GM18873 (cell line): ENCODE measurements around the gene SRCAP.
"Not testable (repeated sequence)": the region's sequence is repeated elsewhere in the genome, so short reads cannot be mapped to it uniquely, and the experiment has no call there.

ENCODE experiments used
- ATAC-seq: cut with Tn5 transposase; IDR thresholded peaks from one replicate; pipeline ENCODE4 v1.9.1; 2021; ENCODE audit warnings: mild to moderate bottlenecking, moderate library complexity, moderate number of reproducible peaks; ENCODE audit not compliant: unreplicated experiment, low FRiP score

The SRCAP gene

GRCh38 chr16:30663038-30663437, 35.9 kb upstream of the SRCAP start:
- ATAC-seq: no peak

GRCh38 chr16:30663820-30664219, 35.2 kb upstream of the SRCAP start:
- no peak for ATAC-seq

DNA sequence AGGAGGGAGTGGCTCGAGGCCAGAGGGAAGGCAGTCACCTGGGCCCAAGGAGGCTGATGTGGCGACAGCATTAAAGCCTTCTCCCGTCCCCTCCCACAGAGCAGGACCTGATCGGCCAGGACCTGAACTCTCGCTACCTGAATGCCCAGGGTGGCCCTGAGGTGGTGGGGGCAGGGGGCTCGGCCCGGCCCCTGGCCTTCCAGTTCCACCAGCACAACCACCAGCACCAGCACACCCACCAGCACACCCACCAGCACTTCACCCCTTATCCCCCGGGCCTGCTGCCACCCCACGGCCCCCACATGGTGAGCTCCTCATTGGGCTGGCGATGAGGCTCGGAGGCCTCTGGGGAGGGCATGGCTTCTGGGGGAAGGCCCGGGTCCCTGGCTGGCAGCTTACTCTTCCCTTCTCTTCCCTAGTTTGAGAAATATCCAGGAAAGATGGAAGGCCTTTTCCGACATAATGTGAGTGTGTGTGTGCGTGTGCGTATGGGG, 34.3 kb upstream of the SRCAP start:
- no peak for ATAC-seq

- no peak for ATAC-seq
Observed at GRCh38 chr16:30665155-30665829, 33.7 kb upstream of the SRCAP start.

DNA sequence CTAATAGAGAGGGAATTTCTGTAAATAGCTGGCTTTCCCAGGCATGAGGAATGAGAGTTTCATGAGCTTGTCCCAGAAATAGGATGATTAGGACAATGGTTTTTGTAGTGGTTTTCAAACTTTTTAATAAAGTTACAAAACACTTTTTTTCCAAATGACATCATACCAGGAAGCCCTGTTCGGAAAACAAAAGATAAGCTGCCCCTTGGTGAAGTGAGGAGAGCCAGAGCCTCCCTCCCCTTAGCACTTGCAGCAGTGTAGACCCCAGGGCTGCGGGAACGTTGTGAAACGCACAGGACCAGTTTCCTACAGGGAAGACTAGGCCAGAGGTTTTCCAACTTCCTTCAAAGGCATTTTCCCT, 33.2 kb upstream of the SRCAP start:
- ATAC-seq: no peak

DNA sequence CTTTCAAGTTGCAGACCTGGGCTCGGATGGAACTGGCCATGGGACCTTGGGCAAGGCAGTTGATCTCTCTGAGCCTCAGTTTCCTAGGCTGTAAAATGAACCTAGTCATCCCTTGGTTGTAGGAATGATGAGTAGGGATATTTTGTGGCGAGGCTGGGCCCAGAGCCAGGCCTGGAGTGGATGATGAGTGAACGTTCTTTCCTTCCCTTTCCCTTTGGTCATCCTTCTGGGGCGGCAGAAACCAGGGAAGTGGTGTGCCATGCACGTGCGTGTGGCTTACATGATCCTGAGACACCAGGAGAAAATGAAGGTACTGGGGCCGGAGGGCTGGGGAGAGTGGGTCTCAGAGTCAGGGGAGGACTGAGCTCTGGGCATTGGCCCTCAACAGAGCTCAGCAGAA, 32.3 kb upstream of the SRCAP start:
- no peak for ATAC-seq

DNA sequence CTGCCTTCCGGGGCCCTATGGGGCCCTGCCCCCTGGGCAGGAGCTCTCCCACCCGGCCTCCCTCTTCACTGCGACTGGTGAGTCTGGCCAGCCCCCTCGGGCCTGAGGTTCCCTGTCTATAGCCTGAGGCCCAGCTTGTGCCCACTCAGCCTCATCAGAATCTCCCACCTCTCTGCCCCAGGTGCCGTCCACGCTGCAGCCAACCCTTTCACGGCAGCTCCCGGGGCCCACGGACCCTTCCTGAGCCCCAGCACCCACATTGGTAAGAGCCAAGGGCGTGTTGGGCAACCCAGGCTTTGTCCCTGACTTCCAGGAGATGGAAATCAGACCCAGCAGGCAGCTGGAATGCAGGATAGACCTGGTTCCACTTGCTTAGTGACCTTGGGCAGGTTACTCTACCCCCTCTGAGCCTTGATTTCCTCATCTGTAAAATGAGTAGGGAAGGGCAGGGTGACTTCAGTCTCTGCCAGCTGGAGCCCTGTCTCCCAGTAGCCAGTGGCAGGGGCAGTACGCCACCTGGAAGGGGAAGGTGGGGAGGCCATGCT, 31.5 kb upstream of the SRCAP start:
- no peak for ATAC-seq

DNA sequence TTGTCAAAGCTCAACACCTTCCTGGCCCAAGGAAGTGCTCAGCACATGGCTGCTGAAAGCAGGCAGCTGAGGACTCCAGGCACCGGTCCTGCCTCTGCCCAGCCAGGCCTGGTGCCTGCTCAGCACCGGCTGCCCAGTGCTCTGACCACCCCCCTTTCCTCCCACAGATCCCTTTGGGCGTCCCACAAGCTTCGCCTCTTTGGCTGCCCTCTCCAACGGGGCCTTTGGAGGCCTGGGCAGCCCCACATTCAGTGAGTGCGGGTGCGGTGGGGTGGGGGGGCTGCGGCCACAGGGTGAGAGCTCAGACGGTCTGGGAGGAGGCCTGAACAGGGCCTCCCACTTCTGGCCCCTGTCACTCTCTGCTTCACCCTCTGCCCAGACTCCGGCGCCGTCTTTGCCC, 30.6 kb upstream of the SRCAP start:
- ATAC-seq: no peak

DNA sequence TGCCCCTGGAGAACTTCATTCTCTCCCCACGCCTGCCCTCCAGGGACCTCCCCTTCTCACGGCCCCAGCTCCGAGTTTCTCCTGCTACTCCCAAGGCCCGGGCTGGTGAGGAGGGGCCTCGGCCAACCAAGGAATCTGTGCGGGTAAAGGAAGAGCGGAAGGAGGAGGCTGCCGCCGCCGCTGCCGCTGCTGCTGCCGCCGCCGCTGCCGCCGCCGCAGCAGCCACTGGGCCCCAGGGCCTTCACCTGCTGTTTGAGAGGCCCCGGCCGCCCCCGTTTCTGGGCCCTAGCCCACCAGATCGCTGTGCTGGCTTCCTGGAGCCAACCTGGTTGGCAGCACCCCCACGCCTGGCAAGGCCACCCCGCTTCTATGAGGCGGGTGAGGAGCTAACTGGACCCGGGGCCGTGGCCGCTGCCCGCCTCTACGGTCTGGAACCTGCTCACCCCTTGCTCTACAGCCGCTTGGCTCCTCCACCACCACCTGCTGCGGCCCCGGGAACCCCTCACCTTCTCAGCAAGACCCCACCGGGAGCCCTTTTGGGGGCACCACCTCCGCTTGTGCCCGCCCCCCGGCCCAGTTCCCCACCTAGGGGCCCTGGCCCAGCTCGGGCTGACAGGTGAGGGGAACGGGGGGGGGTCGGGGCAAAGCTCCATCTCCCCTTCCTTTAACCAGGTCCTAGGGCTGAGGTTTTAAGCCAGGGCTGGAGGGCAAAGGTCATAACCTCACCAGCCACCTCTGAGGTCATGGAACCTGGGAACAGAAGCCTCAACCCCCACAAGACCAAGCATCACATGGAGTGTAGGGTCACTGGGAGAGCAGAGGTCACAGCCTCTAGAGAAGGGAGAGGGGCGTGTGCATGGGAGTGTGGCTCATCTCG, 29.7 kb upstream of the SRCAP start:
- ATAC-seq: no peak

DNA sequence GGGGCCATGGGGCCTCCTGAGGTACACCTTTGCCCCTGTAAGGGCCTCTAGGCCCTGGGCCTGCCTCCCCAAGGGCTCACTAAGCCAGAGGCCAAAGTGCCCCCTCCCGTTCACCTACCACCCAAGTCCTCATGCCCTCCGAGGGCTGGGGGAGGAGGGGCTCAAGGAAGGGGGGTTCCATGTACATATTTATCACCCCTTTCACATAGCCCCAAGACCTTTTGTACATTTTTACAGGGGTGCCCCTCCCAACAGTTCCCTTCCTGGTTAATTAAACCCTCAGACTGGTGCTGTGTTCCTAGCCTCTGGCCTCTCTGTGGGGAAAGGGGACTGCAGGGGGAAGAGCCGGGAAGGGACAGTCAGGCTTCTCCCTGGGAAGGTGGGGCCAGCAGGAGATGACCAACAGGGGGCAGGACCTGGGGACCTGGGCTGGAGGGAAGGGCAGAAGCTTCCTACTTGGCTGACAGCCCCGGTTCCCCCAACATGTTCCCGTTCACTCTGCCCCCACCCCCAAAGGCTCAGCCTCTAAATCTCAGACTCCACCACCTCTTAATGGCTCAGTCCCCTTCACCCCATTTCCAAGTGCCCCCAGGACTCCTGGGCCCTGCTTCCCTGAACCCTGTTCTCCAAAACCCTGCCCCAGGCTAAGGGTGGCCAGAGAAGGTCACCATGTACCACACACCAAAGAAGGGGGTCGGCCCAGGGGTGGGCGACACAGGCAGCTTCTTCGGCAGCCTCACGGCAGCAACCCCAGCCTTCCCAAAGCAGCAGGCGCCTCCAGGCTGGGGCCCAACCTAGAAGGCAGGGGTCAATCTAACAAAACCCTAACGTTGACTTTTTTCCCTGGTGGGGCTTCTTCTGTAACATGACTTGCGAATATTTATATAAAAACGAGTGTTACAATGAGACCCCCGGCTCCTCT, 28.8 kb upstream of the SRCAP start:
- no peak for ATAC-seq

- no peak for ATAC-seq
Observed at GRCh38 chr16:30675143-30675542, 23.8 kb upstream of the SRCAP start.

GRCh38 chr16:30677931-30678585, 20.9 kb upstream of the SRCAP start:
- no peak for ATAC-seq

DNA sequence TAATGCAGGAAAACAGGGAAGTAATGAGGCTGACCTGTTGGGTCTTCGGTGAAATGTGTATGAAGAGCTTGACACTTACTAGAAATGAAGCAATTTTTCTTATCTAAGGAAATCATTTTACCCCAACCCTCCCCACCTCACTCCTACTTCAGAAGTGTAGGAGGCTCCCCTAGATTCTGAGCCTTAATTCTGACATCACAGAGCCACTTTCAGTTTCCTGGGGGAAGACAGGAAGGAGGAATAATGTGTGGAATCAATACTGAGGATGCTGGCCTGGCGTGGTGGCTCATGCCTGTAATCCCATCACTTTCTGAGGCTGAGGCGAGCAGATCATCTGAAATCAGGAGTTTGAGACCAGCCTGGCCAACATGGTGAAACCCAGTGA, 20.4 kb upstream of the SRCAP start:
- no peak for ATAC-seq

DNA sequence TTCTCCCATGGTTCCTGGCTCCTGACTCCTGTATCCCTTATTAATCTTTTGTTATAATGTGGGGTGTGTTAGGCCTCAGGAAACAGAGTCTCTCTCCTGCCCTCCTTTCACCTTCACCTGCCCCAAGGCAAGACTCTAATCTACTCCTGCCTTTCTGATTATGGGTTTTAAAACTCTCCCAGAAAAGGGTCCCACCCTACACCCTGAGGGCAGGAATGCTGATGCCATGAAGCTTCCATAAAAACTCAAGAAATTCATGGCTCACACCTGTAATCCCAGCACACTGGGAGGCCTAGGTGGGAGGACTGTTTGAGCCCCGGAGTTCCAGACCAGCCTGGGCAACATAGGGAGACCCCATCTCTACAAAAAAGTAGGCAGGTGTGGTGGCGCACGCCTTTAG, 18.6 kb upstream of the SRCAP start:
- no peak for ATAC-seq

- no peak for ATAC-seq
Observed at GRCh38 chr16:30688701-30689100, 10.3 kb upstream of the SRCAP start.

DNA sequence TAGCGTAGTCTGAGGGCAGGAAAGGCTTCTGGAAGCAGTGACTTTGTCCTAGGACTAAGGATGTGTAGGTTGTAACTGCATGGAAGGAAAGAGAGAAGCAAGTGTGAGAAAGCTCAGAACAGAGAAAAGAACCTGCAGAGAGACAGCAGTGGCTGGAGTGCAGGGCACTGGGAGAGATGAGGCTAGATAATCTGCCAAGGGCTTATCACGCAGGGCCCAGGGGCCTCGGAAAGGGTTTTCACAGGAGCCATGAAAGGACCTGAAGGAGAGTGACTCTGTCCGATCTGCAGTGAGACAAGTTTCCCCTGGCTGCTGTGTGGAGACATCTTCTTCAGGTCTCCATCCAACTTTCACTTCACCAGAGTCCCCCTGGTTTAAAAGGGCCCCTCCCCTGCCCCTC, 7.1 kb upstream of the SRCAP start:
- ATAC-seq: no peak

DNA sequence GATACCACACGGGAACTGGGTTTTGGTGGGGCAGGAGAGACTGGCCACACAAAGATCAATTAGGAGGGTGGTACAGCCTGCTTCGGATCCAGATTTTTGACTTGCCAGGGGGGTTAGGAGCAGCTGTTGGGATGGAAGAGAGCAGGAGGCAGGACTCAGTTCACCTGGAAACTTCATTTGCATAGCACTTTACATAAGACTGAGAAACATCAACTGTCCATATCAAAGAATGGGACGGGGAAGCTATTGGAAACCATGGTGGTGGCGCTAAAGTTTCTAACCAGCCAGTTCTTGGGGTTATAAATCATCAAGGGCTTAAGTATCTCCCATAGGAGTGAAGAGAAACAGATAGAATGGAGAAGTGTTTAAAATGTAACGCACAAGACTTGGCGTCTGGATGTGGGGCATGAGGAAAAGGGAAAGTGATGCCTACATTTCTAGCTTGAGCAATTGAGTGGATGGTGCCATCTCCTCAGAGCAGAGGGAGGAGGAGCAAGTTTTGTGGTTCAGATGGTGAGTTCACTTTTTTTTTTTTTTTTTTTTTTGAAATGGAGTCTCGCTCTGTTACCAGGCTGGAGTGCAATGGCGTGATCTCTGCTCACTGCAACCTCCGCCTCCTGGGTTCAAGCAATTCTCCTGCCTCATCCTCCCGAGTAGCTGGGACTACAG, 6.4 kb upstream of the SRCAP start:
- no peak for ATAC-seq

GRCh38 chr16:30694926-30695693, 3.9 kb upstream of the SRCAP start:
- no peak for ATAC-seq

- ATAC-seq: not testable (repeated sequence)
Observed at GRCh38 chr16:30696646-30697045, 2.3 kb upstream of the SRCAP start.
